ENCODE data around the gene AFTPH. TPM values are rescaled to one million over a fixed set of nuclear protein-coding genes. Genes with fewer than 3 reads are reported as not detected.

AFTPH gene
- total and polyA plus RNA-seq, 9 of the 15 experiments (the other 6 are each of a cell fraction or from before 2014, with no cell fraction given), result 8.0 to 26.2 (median 13.8) TPM

- TF ChIP-seq, protein P1, sequence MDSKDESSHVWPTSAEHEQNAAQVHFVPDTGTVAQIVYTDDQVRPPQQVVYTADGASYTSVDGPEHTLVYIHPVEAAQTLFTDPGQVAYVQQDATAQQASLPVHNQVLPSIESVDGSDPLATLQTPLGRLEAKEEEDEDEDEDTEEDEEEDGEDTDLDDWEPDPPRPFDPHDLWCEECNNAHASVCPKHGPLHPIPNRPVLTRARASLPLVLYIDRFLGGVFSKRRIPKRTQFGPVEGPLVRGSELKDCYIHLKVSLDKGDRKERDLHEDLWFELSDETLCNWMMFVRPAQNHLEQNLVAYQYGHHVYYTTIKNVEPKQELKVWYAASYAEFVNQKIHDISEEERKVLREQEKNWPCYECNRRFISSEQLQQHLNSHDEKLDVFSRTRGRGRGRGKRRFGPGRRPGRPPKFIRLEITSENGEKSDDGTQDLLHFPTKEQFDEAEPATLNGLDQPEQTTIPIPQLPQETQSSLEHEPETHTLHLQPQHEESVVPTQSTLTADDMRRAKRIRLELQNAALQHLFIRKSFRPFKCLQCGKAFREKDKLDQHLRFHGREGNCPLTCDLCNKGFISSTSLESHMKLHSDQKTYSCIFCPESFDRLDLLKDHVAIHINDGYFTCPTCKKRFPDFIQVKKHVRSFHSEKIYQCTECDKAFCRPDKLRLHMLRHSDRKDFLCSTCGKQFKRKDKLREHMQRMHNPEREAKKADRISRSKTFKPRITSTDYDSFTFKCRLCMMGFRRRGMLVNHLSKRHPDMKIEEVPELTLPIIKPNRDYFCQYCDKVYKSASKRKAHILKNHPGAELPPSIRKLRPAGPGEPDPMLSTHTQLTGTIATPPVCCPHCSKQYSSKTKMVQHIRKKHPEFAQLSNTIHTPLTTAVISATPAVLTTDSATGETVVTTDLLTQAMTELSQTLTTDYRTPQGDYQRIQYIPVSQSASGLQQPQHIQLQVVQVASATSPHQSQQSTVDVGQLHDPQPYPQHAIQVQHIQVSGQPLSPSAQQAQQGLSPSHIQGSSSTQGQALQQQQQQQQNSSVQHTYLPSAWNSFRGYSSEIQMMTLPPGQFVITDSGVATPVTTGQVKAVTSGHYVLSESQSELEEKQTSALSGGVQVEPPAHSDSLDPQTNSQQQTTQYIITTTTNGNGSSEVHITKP (IDR thresholded peaks at IDR 0.05; ENCODE audit: partially characterized antibody), result peak; percentile 76
- TF ChIP-seq ARID4B (CRISPR knock-in tag; IDR thresholded peaks at IDR 0.05) (peak; percentile 54), KDM1A (IDR thresholded peaks at IDR 0.05) (no peak), PHTF2 (CRISPR knock-in tag; IDR thresholded peaks at IDR 0.05) (no peak), ILF3 (IDR thresholded peaks at IDR 0.05; ENCODE audit: borderline replicate concordance) (no peak), POLR3G (IDR thresholded peaks at IDR 0.05; ENCODE audit: extremely low read depth, insufficient read length, insufficient replicate concordance) (no peak), ATF6 (CRISPR knock-in tag; IDR thresholded peaks at IDR 0.05) (no peak), JUN (IDR thresholded peaks at IDR 0.05; ENCODE audit: borderline replicate concordance, low read depth, low read length) (no peak), JUN (CRISPR knock-in tag; IDR thresholded peaks at IDR 0.05; ENCODE audit: borderline replicate concordance) (0 out of 2 replicates have a peak, but pooled peaks have one; percentile 29), MYNN (IDR thresholded peaks at IDR 0.05) (no peak), MYNN (CRISPR knock-in tag; IDR thresholded peaks at IDR 0.05) (no peak), TOE1 (IDR thresholded peaks at IDR 0.05; ENCODE audit: borderline replicate concordance) (no peak), TOE1 (CRISPR knock-in tag; IDR thresholded peaks at IDR 0.05; ENCODE audit: borderline replicate concordance, low read depth) (no peak), PRPF4 (IDR thresholded peaks at IDR 0.05; ENCODE audit: insufficient read depth, low read depth, low read length, poor library complexity, severe bottlenecking) (no peak)
- TF ChIP-seq, protein P2, sequence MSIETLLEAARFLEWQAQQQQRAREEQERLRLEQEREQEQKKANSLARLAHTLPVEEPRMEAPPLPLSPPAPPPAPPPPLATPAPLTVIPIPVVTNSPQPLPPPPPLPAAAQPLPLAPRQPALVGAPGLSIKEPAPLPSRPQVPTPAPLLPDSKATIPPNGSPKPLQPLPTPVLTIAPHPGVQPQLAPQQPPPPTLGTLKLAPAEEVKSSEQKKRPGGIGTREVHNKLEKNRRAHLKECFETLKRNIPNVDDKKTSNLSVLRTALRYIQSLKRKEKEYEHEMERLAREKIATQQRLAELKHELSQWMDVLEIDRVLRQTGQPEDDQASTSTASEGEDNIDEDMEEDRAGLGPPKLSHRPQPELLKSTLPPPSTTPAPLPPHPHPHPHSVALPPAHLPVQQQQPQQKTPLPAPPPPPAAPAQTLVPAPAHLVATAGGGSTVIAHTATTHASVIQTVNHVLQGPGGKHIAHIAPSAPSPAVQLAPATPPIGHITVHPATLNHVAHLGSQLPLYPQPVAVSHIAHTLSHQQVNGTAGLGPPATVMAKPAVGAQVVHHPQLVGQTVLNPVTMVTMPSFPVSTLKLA (conservative IDR thresholded peaks at IDR 0.05), result peak; percentile 64 to 72
Observed at GRCh38 chr2:64524604-64525316, 632 bp downstream of the AFTPH start (continued).

Data from K562 (cell line).